DND-41 (cell line): ENCODE results near the gene TPO.

Source experiments
- ATAC-seq: fragments of 200-7000 bp; cut with Tn5 transposase; 3 replicates; pipeline ENCODE4 v1.9.1; 2021; ENCODE audit warnings: low read depth; ENCODE audit not compliant: insufficient read depth
- DNase-seq: peaks from one replicate; pipeline ENCODE4 v3.0.0-alpha.2; 2020
- H2AFZ ChIP-seq: 2 replicates; pipeline ENCODE4 v1.6.0; 2012; ENCODE audit warnings: low read depth, low read length
- H3K27ac ChIP-seq: 2 replicates; pipeline ENCODE4 v1.5.1; 2012; ENCODE audit warnings: low read length, inconsistent platforms
- H3K27me3 ChIP-seq: fragments of 200-600 bp; sonication (generic); 2 replicates; pipeline ENCODE4 v1.6.0; 2012; ENCODE audit warnings: low read length, mild to moderate bottlenecking, inconsistent platforms; ENCODE audit not compliant: insufficient read depth, poor library complexity
- H3K36me3 ChIP-seq: 2 replicates; pipeline ENCODE4 v1.5.1; 2012; ENCODE audit warnings: low read length, inconsistent platforms; ENCODE audit not compliant: insufficient read depth
- H3K4me1 ChIP-seq: 2 replicates; pipeline ENCODE4 v1.5.1; 2012; ENCODE audit warnings: mild to moderate bottlenecking, low read length; ENCODE audit not compliant: insufficient read depth
- H3K4me2 ChIP-seq: 2 replicates; pipeline ENCODE4 v1.6.0; 2012; ENCODE audit warnings: mild to moderate bottlenecking, moderate library complexity, low read length, inconsistent platforms; ENCODE audit not compliant: insufficient read depth
- H3K4me3 ChIP-seq, 2 experiments: fragments of 200-600 bp in 1 of 2; shearing (Covaris generic) in 1 of 2; 2 replicates each; pipeline ENCODE4 v1.5.1; 2012 to 2016; ENCODE audit warnings: inconsistent platforms in 2 of 2, low read length in 2 of 2, mild to moderate bottlenecking in 2 of 2, low read depth in 1 of 2, moderate library complexity in 1 of 2
- H3K79me2 ChIP-seq: 2 replicates; pipeline ENCODE4 v1.6.0; 2012; ENCODE audit warnings: low read length, inconsistent platforms; ENCODE audit not compliant: insufficient read depth
- H3K9ac ChIP-seq: 2 replicates; pipeline ENCODE4 v1.6.0; 2012; ENCODE audit warnings: low read depth, mild to moderate bottlenecking, inconsistent platforms, low read length, moderate library complexity
- H3K9me3 ChIP-seq: 2 replicates; pipeline ENCODE4 v1.5.1; 2012; ENCODE audit warnings: low read length, moderate library complexity, mild to moderate bottlenecking, inconsistent platforms; ENCODE audit not compliant: insufficient read depth, severe bottlenecking
- H4K20me1 ChIP-seq: 2 replicates; pipeline ENCODE4 v1.6.0; 2012; ENCODE audit warnings: low read length; ENCODE audit not compliant: insufficient read depth
- CTCF ChIP-seq: IDR thresholded peaks from 2 replicates; pipeline ENCODE4 v1.5.1; 2012; ENCODE audit warnings: borderline replicate concordance, low read length, moderate library complexity, mild to moderate bottlenecking; ENCODE audit not compliant: poor library complexity, severe bottlenecking; ENCODE audit errors: extremely low read depth
- EZH2 ChIP-seq: IDR thresholded peaks from 3 replicates; pipeline ENCODE4 v1.6.1; 2012; ENCODE audit warnings: borderline replicate concordance, low read depth, mild to moderate bottlenecking, moderate library complexity, low read length, inconsistent platforms; ENCODE audit not compliant: severe bottlenecking

Gene TPO

GRCh38 chr2:1494906-1495305 lies 81.6 kb downstream of the TPO start:
- no peak overlapping the region for H3K27ac ChIP-seq
- H4K20me1 ChIP-seq, result no peaks in the 10 kb centered on the region
- H3K79me2 ChIP-seq, result no peaks in the 10 kb centered on the region
- H3K27me3 ChIP-seq, result no peaks in the 10 kb centered on the region
- no peak for ATAC-seq
- H3K9ac ChIP-seq, result no peak overlapping the region
- no peak overlapping the region for H2AFZ ChIP-seq
- no peak overlapping the region for H3K4me3 ChIP-seq
- no peaks in the 10 kb centered on the region for H3K4me1 ChIP-seq
- no peak for DNase-seq
- no peak for TF ChIP-seq CTCF
- no peak for TF ChIP-seq EZH2
- no peak overlapping the region for H3K4me2 ChIP-seq
- no peaks in the 10 kb centered on the region for H3K9me3 ChIP-seq
- no peaks in the 10 kb centered on the region for H3K36me3 ChIP-seq

GRCh38 chr2:1495676-1496358 lies 82.6 kb downstream of the TPO start:
- Histone ChIP-seq H3K79me2 (no peaks in the 10 kb centered on the region), H3K4me2 (no peak overlapping the region), H3K4me3 (no peak overlapping the region), H2AFZ (no peak overlapping the region), H3K9ac (no peak overlapping the region), H3K36me3 (no peaks in the 10 kb centered on the region), H3K27me3 (no peaks in the 10 kb centered on the region), H3K27ac (no peak overlapping the region), H3K9me3 (no peaks in the 10 kb centered on the region), H3K4me1 (no peaks in the 10 kb centered on the region), H4K20me1 (no peaks in the 10 kb centered on the region)
- DNase-seq (no peak), ATAC-seq (no peak)
- TF ChIP-seq EZH2, result no peak
- TF ChIP-seq CTCF, result no peak

- DNase-seq (no peak), ATAC-seq (no peak)
- Histone ChIP-seq H3K79me2 (no peaks in the 10 kb centered on the region), H3K9me3 (no peaks in the 10 kb centered on the region), H4K20me1 (no peaks in the 10 kb centered on the region), H2AFZ (no peak overlapping the region), H3K27ac (no peak overlapping the region), H3K36me3 (no peaks in the 10 kb centered on the region), H3K4me1 (no peaks in the 10 kb centered on the region), H3K27me3 (no peaks in the 10 kb centered on the region), H3K9ac (no peak overlapping the region), H3K4me2 (no peak overlapping the region), H3K4me3 (no peak overlapping the region)
- TF ChIP-seq CTCF (no peak), EZH2 (no peak)
Measured at GRCh38 chr2:1496359-1496821, 83.1 kb downstream of the TPO start.
